H1 (cell line): Measurements from ENCODE around the gene UBE2L6. TPM values are rescaled to one million over a fixed set of nuclear protein-coding genes. Genes with fewer than 3 reads are reported as not detected.

Source experiments
- CTCF ChIA-PET: fragments of 300-600 bp; sonication (Branson Sonifier 250); formaldehyde crosslinking; loops from one replicate; lab custom pipeline; 2021; ENCODE audit not compliant: partially characterized antibody; lab: Charles Lee
- POLR2A ChIA-PET: fragments of 300-600 bp; sonication (Branson Sonifier 250); formaldehyde crosslinking; loops from one replicate; lab custom pipeline; 2021; ENCODE audit warnings: inconsistent platforms; ENCODE audit not compliant: partially characterized antibody; lab: Charles Lee
- DNase-seq, 2 experiments: peaks; one replicate each; pipeline versions ENCODE4 v3.0.0 to v3.0.0-alpha.2; 2010 to 2022; ENCODE audit warnings: low spot score in 2 of 2, low read depth in 1 of 2, mixed read lengths in 1 of 2
- FAIRE-seq: peaks from 2 replicates; lab custom pipeline; 2011; peaks lifted over from hg19 to GRCh38; lab: Jason Lieb, UNC
- H2AFZ ChIP-seq: 2 replicates; pipeline ENCODE4 v1.8.1; 2012; ENCODE audit warnings: low read length, inconsistent platforms
- H2AK5ac ChIP-seq: 2 replicates; pipeline ENCODE4 v1.6.1; 2013; ENCODE audit warnings: low read depth, low read length
- H2BK120ac ChIP-seq: replicated peaks from 2 replicates; pipeline ENCODE3; 2013; ENCODE audit warnings: low read depth, low read length, inconsistent platforms
- H2BK12ac ChIP-seq: 2 replicates; pipeline ENCODE4 v1.6.1; 2013; ENCODE audit warnings: low read depth, low read length
- H2BK15ac ChIP-seq: 2 replicates; pipeline ENCODE4 v1.6.1; 2013; ENCODE audit warnings: low read length
- H2BK20ac ChIP-seq: 2 replicates; pipeline ENCODE4 v1.6.1; 2013; ENCODE audit warnings: low read length
- H2BK5ac ChIP-seq: 2 replicates; pipeline ENCODE4 v1.6.1; 2013; ENCODE audit warnings: low read depth, low read length
- H3K14ac ChIP-seq: 2 replicates; pipeline ENCODE4 v1.6.1; 2013; ENCODE audit warnings: inconsistent platforms; ENCODE audit not compliant: insufficient read length
- H3K18ac ChIP-seq: 2 replicates; pipeline ENCODE4 v1.6.1; 2013; ENCODE audit warnings: low read length; ENCODE audit errors: extremely low read depth
- H3K23ac ChIP-seq: 2 replicates; pipeline ENCODE4 v1.6.1; 2013; ENCODE audit warnings: inconsistent platforms; ENCODE audit not compliant: insufficient read length
- H3K23me2 ChIP-seq: 2 replicates; pipeline ENCODE4 v1.6.1; 2013; ENCODE audit warnings: low read depth, low read length
- H3K27ac ChIP-seq: 2 replicates; pipeline ENCODE4 v1.6.1; 2011; ENCODE audit warnings: low read depth, low read length, inconsistent platforms
- H3K27me3 ChIP-seq, 4 experiments: replicated peaks in 1 of 4; 1 replicate in 1 of 4; 2 replicates in 3 of 4; pipeline versions ENCODE4 v1.6.1 to v1.8.1; 2011 to 2013; ENCODE audit warnings: low read length in 3 of 4, mild to moderate bottlenecking in 3 of 4, inconsistent platforms in 2 of 4, mixed read lengths in 2 of 4, moderate library complexity in 1 of 4; ENCODE audit not compliant: control insufficient read depth in 3 of 4, insufficient read depth in 3 of 4; ENCODE audit errors: extremely low read depth in 1 of 4
- H3K36me3 ChIP-seq, 4 experiments: 2 replicates each; pipeline versions ENCODE4 v1.6.1 to v1.8.1; 2011 to 2013; ENCODE audit warnings: mild to moderate bottlenecking in 4 of 4, low read length in 3 of 4, moderate library complexity in 2 of 4, control low read depth in 1 of 4, inconsistent platforms in 1 of 4; ENCODE audit not compliant: insufficient read depth in 4 of 4, control insufficient read depth in 2 of 4
- H3K4ac ChIP-seq: replicated peaks from 2 replicates; pipeline ENCODE3; 2013; ENCODE audit warnings: low read length, low read depth, mixed read lengths, inconsistent platforms; ENCODE audit not compliant: insufficient read length
- H3K4me1 ChIP-seq, 4 experiments: replicated peaks in 1 of 4; 1 replicate in 1 of 4; 2 replicates in 3 of 4; pipeline versions ENCODE4 v1.6.1 to v1.8.1; 2011 to 2013; ENCODE audit warnings: low read length in 3 of 4, inconsistent platforms in 2 of 4, mixed read lengths in 1 of 4; ENCODE audit not compliant: insufficient read depth in 4 of 4, control insufficient read depth in 3 of 4
- H3K4me2 ChIP-seq, 2 experiments: 2 replicates each; pipeline versions ENCODE4 v1.6.1 to v1.8.1; 2011 to 2013; ENCODE audit warnings: low read depth in 2 of 2, low read length in 2 of 2, control low read depth in 1 of 2, inconsistent platforms in 1 of 2, mild to moderate bottlenecking in 1 of 2; ENCODE audit not compliant: insufficient read depth in 1 of 2
- H3K4me3 ChIP-seq, 4 experiments: fragments of 200-600, 300-600 bp in 1 of 4; sonication (generic), shearing (Covaris generic), sonication (Bioruptor Twin) in 1 of 4; 2 replicates each; pipeline versions ENCODE4 v1.5.1 to v1.8.1; 2011 to 2016; ENCODE audit warnings: low read length in 4 of 4, low read depth in 3 of 4, control low read depth in 2 of 4, inconsistent platforms in 2 of 4, mild to moderate bottlenecking in 2 of 4, mixed read lengths in 1 of 4, moderate library complexity in 1 of 4; ENCODE audit not compliant: insufficient read depth in 2 of 4; ENCODE audit errors: extremely low read depth in 1 of 4
- H3K56ac ChIP-seq: replicated peaks from 2 replicates; pipeline ENCODE3; 2013; ENCODE audit warnings: low read depth, mild to moderate bottlenecking, mixed read lengths, low read length, inconsistent platforms; ENCODE audit not compliant: insufficient read length
- H3K79me1 ChIP-seq: 2 replicates; pipeline ENCODE4 v1.6.1; 2013; ENCODE audit warnings: low read depth, low read length, control low read depth
- H3K79me2 ChIP-seq, 2 experiments: 2 replicates each; pipeline versions ENCODE4 v1.6.1 to v1.8.1; 2012 to 2013; ENCODE audit warnings: low read length in 2 of 2, mild to moderate bottlenecking in 2 of 2, inconsistent platforms in 1 of 2; ENCODE audit not compliant: insufficient read depth in 2 of 2, control insufficient read depth in 1 of 2
- H3K9ac ChIP-seq, 4 experiments: replicated peaks in 1 of 4; 1 replicate in 1 of 4; 2 replicates in 3 of 4; pipeline versions ENCODE4 v1.6.1 to v1.8.1; 2011 to 2013; ENCODE audit warnings: low read depth in 3 of 4, low read length in 3 of 4, control low read depth in 2 of 4, mild to moderate bottlenecking in 2 of 4, moderate library complexity in 2 of 4, inconsistent platforms in 1 of 4; ENCODE audit errors: extremely low read depth in 1 of 4
- H3K9me3 ChIP-seq, 2 experiments: 2 replicates each; pipeline versions ENCODE4 v1.6.1 to v1.8.1; 2012 to 2013; ENCODE audit warnings: mild to moderate bottlenecking in 2 of 2, moderate library complexity in 2 of 2, control low read depth in 1 of 2, inconsistent platforms in 1 of 2, low read depth in 1 of 2, low read length in 1 of 2, mixed read lengths in 1 of 2; ENCODE audit not compliant: insufficient read depth in 2 of 2
- H4K20me1 ChIP-seq, 2 experiments: replicated peaks in 1 of 2; 2 replicates each; pipeline versions ENCODE3 to v1.8.1; 2011 to 2013; ENCODE audit warnings: inconsistent platforms in 2 of 2, low read length in 2 of 2, mild to moderate bottlenecking in 1 of 2; ENCODE audit not compliant: insufficient read depth in 2 of 2, control insufficient read depth in 1 of 2
- H4K5ac ChIP-seq: 2 replicates; pipeline ENCODE4 v1.6.1; 2013; ENCODE audit warnings: low read length, low read depth, mixed read lengths, inconsistent platforms; ENCODE audit not compliant: insufficient read length
- H4K8ac ChIP-seq: 2 replicates; pipeline ENCODE4 v1.8.0; 2013; ENCODE audit warnings: mild to moderate bottlenecking, moderate library complexity, low read length, inconsistent platforms; ENCODE audit not compliant: insufficient read depth; ENCODE audit errors: extremely low read depth
- H4K91ac ChIP-seq: replicated peaks from 2 replicates; pipeline ENCODE3; 2013; ENCODE audit warnings: low read length, mixed read lengths, inconsistent platforms; ENCODE audit not compliant: insufficient read length
- CEBPB ChIP-seq: IDR thresholded peaks from 2 replicates; pipeline ENCODE4 v1.6.1; 2012; ENCODE audit warnings: low read depth, low read length
- EGR1 ChIP-seq: IDR thresholded peaks from 2 replicates; pipeline ENCODE4 v1.6.1; 2011; ENCODE audit warnings: low read depth, low read length, borderline replicate concordance
- KDM5A ChIP-seq: fragments of 200-600 bp; IDR thresholded peaks from 2 replicates; pipeline ENCODE4 v1.7.1; 2012; ENCODE audit warnings: mild to moderate bottlenecking, low read length, inconsistent platforms, mixed read lengths
- MAX ChIP-seq: IDR thresholded peaks from 2 replicates; pipeline ENCODE4 v1.6.1; 2012; ENCODE audit warnings: inconsistent platforms
- POLR2AphosphoS5 ChIP-seq: IDR thresholded peaks from 2 replicates; pipeline ENCODE4 v1.6.1; 2011; ENCODE audit warnings: low read depth, low read length
- RBBP5 ChIP-seq: IDR thresholded peaks from 2 replicates; pipeline ENCODE4 v1.7.1; 2012; ENCODE audit warnings: low read depth, mild to moderate bottlenecking, inconsistent platforms, low read length, moderate library complexity, borderline replicate concordance
- RXRA ChIP-seq: IDR thresholded peaks from 2 replicates; pipeline ENCODE4 v1.6.1; 2011; ENCODE audit warnings: low read depth, mild to moderate bottlenecking, low read length, moderate library complexity; ENCODE audit not compliant: insufficient read depth
- SP1 ChIP-seq: IDR thresholded peaks from 2 replicates; pipeline ENCODE4 v1.6.1; 2011; ENCODE audit warnings: low read depth, low read length
- TAF1 ChIP-seq: IDR thresholded peaks from 2 replicates; pipeline ENCODE4 v1.6.1; 2011; ENCODE audit warnings: mild to moderate bottlenecking, low read depth, low read length
- TAF7 ChIP-seq: optimal IDR thresholded peaks from 2 replicates; pipeline ENCODE3; 2011; ENCODE audit warnings: low read depth, mild to moderate bottlenecking, inconsistent platforms, low read length, moderate library complexity, borderline replicate concordance
- WGBS, 2 experiments: shearing (Covaris generic) in 1 of 2; methylation state at CpG; one replicate each; pipeline versions ENCODE4 v1.1.6 to v1.1.7; 2013 to 2015; ENCODE audit warnings: low lambda C conversion rate in 2 of 2, mixed read lengths in 2 of 2, inconsistent platforms in 1 of 2, low coverage in 1 of 2, missing lambda C conversion rate in 1 of 2; ENCODE audit not compliant: insufficient replicate concordance in 2 of 2, insufficient coverage in 1 of 2, insufficient read length in 1 of 2; ENCODE audit errors: extremely low coverage in 1 of 2, missing lambda C conversion rate in 1 of 2; 5-methylcytosine and 5-hydroxymethylcytosine counted together
- polyA plus RNA-seq, 7 experiments: library from polyadenylated mRNA; depleted of rRNA in 3 of 7; stranded (reverse) in 5 of 7; unstranded in 2 of 7; fragments of >200 nt in 5 of 7; fragments of 200-250 nt in 2 of 7; gene quantifications; 1 replicate in 5 of 7; 2 replicates in 1 of 7; 4 replicates in 1 of 7; pipeline versions ENCODE4 v1.2.1 to v1.2.3, GENCODE V29; 2011 to 2013; ENCODE audit warnings: missing spikeins in 2 of 7, mixed read lengths in 2 of 7
- total RNA-seq: library from RNA; stranded (reverse); fragmentation: NEBNext Ultra II Directional; extraction: Animal tissue kit (Norgen Biotek cat#: 25700); gene quantifications from 2 replicates; pipeline ENCODE4 v1.2.1, GENCODE V29; 2021
- TF ChIP-seq, protein P1 (sequence below): IDR thresholded peaks from 2 replicates; pipeline ENCODE4 v1.6.1; 2012; ENCODE audit warnings: low read length, inconsistent platforms

UBE2L6 gene
- total and polyA plus RNA-seq, 2 of the 8 experiments (the other 6 are each of a cell fraction or from before 2014, with no cell fraction given) = 67.8 to 89.2 TPM

GRCh38 chr11:57615308-57615707 lies 47.8 kb upstream of the UBE2L6 start:
- Histone ChIP-seq H2BK120ac (no peak overlapping the region), H2BK15ac (no peak overlapping the region), H3K23me2 (no peaks in the 10 kb centered on the region), H4K91ac (no peak overlapping the region), H3K18ac (no peak overlapping the region), H2BK20ac (no peak overlapping the region), H3K9ac (no peak overlapping the region), H3K4me1 (no peaks in the 10 kb centered on the region), H3K27ac (no peak overlapping the region), H3K23ac (no peak overlapping the region), H3K4ac (no peak overlapping the region), H3K36me3 (peaks cover 0 to 28% (median 6%) of the 10 kb centered on the region in 4 experiments; a peak in 7 of 8 replicates), H3K79me2 (no peaks in the 10 kb centered on the region), H3K4me2 (no peak overlapping the region), H2AK5ac (no peak overlapping the region), H3K27me3 (no peaks in the 10 kb centered on the region), H3K4me3 (no peak overlapping the region), H4K5ac (no peak overlapping the region), H3K14ac (no peak overlapping the region), H3K56ac (no peak overlapping the region), H2BK12ac (no peak overlapping the region), H4K20me1 (no peaks in the 10 kb centered on the region), H4K8ac (no peak overlapping the region), H3K79me1 (no peaks in the 10 kb centered on the region), H2AFZ (no peak overlapping the region), H3K9me3 (peaks cover 5 to 8% of the 10 kb centered on the region in 2 experiments; a peak in 3 of 4 replicates), H2BK5ac (no peak overlapping the region)
- DNase-seq = no peak
- no peak for FAIRE-seq
- ChIA-PET CTCF (interaction anchor here (1.1 to 2.8 kb wide), 7 partner anchors 10 to 48 kb away, joined by 3 to 13 read pairs (median 5); partner anchors contain the start of gene UBE2L6), POLR2A (interaction anchor here (0.6 to 51.1 kb wide), 6 partner anchors 9 to 303 kb away, joined by 3 to 1546 read pairs (median 4); partner anchors contain the start of genes CLP1 and YPEL4)
- 84% methylated on average over 1 of the region's 1 CpG; no CpG with 5 or more reads in 1 of the 2 experiments for WGBS, 2 experiments
- TF ChIP-seq EGR1 (no peak), RBBP5 (no peak), CEBPB (no peak), SP1 (no peak), RXRA (no peak), POLR2AphosphoS5 (no peak), KDM5A (no peak), MAX (no peak), TAF7 (no peak), TAF1 (no peak)
- TF ChIP-seq, protein P1, sequence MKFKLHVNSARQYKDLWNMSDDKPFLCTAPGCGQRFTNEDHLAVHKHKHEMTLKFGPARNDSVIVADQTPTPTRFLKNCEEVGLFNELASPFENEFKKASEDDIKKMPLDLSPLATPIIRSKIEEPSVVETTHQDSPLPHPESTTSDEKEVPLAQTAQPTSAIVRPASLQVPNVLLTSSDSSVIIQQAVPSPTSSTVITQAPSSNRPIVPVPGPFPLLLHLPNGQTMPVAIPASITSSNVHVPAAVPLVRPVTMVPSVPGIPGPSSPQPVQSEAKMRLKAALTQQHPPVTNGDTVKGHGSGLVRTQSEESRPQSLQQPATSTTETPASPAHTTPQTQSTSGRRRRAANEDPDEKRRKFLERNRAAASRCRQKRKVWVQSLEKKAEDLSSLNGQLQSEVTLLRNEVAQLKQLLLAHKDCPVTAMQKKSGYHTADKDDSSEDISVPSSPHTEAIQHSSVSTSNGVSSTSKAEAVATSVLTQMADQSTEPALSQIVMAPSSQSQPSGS = no peak
